Activated CD8-positive, alpha-beta memory T cell treated with anti-CD3 and anti-CD28 coated beads for 1 hour (primary cell): ENCODE results near the gene FOXO3B.
"Not testable (repeated sequence)": the region's sequence is repeated elsewhere in the genome, so short reads cannot be mapped to it uniquely, and the experiment has no call there.

Source experiments
- DNase-seq, 2 donors: peaks; one replicate each; pipeline ENCODE4 v3.0.0-alpha.2; 2020; ENCODE audit warnings: low read depth in 1 of 2; ENCODE audit errors: extremely low read depth in 1 of 2

FOXO3B gene

DNA sequence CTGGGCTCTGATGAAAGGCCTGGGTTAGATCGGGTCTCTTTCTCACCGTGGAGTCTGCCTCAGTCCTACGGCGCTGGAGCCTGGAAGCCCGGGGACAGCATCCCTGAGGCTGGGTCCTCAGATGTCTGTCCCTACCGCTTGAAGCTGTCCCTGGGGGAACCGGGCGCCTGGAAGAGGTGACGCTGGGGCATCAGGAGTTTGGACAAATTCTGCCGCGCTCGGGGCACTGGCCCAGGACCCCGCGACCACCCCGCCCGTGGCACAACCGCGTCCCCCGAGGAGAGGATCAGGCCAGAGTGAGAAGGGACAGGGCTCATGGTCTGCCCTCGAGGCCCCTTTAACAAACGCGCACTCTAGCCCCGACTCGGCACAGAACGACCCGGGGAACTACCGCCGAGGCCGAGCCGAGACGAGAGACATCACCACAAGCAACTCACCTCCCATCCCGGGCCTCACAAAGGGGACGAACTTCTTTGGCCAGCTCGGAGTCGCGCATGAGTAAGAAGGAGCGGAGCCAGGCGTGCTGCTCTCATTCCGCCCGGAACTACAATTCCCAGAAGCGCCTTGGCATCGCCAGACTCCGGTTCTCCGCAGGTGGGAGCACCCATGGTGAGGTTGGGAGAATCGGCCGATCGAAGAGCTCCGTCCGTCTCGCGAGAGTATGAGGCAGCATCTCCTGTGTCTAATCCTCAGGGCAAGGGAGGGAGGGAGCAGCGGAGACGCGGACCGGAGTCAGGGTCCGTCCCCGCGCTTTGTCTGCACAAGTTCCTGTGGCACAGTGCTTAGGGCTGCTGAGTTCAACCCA is at the start of gene FOXO3B:
FOXO3B (minus strand) TSS at position 548 of the 805 bp plus-strand sequence. CDS start 663 bp downstream, outside the sequence.
- peak; percentile 31 to 69 for DNase-seq

GRCh38 chr17:18723509-18723908 is 41.4 kb upstream of the FOXO3B start:
- DNase-seq = not testable (repeated sequence)

DNA sequence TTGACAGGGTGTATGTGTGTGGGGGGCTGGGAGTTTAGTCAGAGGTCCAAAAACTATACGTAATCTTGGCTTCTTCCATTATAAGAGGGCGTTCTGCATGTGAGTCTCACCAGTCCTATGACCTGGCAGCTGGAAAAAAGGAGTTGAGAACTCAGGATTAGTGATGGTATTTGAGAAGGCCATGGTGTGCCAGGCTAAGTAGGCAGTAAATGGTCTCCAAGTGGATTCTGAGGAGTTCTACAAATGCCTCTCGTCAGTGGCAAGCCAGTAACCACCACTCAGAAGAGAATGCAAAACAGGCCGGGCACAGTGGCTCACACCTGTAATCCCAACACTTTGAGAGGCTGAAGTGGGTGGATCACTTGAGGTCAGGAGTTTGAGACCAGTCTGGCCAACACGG is 40.5 kb upstream of the FOXO3B start:
- not testable (repeated sequence) for DNase-seq

DNA sequence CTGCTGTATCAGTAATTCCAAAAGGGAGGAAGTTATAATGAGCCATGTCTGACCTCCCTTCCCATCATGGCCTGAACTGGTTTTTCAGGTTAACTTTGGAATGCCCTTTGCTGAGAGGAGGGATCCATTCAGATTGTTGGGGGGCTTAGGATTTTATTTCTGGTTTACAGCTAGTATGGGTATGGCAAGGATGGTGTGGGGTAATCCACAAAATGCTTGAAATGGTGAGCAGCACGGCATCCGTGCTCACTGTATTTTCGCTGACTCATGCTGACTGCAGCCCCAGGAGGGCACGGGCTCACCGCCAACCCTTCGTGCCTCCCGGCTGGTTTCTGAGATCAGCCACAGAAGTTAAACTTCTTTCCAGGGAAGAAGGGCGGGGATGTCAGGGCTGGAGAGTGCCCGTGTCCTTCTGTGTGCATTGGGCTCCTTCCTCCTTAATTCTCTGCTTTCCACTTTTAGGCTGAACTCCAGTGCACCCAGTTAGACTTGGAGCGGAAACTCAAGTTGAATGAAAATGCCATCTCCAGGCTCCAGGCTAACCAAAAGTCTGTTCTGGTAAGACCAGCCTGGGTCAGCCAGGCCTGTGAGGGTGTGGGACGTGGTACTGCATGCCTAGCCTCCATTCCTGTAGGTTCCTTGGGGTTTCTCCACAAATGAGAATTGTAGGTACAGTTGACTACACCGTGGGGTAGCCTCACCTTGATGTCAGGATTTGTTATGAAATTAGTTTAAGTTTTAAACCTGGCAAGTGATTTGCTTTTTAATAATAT is 39.8 kb upstream of the FOXO3B start:
- not testable (repeated sequence) for DNase-seq

DNA sequence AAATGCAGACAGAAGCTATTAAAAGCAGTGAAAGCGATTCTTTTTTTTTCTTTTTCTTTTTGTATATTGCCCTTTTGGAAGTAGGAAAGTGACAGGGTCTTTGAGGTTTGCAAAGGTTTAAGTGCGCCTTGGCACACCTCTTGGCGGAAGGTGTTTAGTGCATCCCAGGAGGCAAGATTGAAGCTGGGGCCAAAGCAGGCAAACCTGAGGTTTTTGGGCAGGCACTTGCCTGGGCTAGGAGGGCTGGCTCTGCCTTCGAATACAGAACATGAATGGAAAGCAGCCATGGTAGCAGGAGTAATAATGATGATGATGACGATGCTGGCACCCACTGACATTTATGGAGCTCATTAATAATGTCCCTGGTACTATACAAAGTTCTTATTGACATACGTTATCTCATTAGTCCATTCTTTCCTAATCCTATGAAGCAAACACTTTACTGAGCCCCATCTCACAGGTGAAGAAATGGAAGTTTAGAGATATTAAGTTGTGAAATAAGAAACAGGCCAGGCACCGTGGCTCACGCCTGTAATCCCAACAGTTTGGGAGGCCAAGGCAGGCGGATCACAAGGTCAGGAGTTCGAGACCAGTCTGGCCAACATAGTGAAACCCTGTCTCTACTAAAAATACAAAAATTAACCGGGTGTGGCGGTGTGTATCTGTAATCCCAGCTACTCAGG is 37.5 kb upstream of the FOXO3B start:
- DNase-seq = not testable (repeated sequence)

GRCh38 chr17:18718643-18719427 is 36.7 kb upstream of the FOXO3B start:
- DNase-seq = not testable (repeated sequence)

DNA sequence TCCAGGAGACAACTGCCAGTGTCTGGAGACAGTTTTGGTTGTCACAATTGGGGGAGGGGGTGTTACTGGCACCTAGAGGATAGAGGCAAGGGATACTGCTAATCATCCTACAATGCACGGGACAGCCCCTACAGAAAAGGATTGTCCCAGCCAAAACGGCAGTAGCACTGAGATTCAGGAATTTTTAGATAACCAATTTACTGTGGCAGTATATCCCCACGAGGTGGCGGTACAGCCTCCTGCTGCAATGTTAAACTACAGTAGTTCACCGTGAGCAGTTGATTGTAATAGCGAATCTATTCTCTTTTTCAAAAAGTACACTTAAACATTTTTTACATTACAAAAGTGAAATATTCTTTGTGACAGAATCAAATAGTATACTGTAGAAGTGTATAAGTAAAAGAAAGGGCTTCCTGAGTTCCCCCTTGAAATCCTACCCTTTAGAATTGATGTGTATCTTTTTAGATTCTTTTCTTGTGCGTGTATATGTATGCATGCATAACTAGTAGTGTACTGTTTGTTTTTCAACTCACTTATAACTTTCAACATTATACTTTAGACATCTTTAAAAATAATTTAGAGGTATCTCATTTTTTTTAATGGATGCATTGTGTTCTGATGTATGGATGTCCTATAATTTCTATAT is 30.4 kb upstream of the FOXO3B start:
- peak; percentile 21 to 49 for DNase-seq

- not testable (repeated sequence) for DNase-seq
Observed at GRCh38 chr17:18708215-18708614, 26.1 kb upstream of the FOXO3B start.

GRCh38 chr17:18705955-18706354 is 23.8 kb upstream of the FOXO3B start:
- DNase-seq = not testable (repeated sequence)

DNA sequence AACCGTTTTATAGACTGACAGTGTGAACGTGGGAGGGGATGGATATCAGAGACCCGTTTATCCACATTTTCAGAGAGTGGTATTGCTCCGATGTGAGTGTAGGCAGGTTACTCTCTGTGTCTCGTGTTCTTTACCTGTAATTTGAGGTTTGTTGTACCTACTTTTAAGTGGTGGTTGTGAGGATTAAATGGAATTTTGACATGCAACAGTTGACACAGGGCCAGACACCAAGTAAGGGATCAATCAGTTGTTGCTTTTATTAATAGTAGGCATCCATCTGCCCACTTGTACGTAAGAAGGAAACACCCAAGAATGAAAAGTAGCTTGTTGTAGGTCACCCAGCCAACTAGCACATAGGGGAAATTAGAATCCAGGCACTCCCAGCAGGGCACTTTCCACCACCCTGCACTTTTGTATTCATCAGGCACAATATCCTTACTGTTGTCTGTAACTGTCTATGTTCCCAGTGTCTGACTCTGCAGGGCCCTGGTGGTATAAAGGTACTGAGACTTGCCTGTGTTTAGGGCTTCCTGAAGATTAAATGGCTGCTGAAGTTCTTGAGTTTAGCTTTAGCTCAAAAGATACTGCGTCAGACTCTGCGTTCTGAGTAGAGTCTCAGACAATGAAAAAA is 16.5 kb upstream of the FOXO3B start:
- DNase-seq = not testable (repeated sequence)

GRCh38 chr17:18695143-18695542 is 13.0 kb upstream of the FOXO3B start:
- not testable (repeated sequence) for DNase-seq

DNA sequence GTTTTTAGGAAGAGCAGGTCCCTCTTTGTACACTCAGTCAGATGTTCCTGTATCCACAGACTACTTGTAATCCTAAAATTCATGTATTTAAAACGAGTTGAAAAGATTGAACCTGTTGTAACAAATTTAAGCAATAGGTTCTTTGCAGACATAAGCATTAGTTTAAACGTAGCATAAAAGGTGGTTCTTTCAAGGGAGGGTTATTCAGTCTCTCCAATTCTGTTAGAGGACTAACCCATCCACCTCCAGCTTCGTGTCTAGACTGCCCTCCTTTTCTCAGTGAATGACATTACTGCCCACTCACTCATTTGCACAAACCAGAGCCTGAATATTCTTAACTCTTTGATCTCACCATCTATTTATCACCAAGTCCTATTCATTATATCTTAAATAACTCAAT is 554 bp upstream of the FOXO3B start:
- not testable (repeated sequence) for DNase-seq

- DNase-seq = not testable (repeated sequence)
Observed at GRCh38 chr17:18677381-18677780, 4.7 kb downstream of the FOXO3B start.

DNA sequence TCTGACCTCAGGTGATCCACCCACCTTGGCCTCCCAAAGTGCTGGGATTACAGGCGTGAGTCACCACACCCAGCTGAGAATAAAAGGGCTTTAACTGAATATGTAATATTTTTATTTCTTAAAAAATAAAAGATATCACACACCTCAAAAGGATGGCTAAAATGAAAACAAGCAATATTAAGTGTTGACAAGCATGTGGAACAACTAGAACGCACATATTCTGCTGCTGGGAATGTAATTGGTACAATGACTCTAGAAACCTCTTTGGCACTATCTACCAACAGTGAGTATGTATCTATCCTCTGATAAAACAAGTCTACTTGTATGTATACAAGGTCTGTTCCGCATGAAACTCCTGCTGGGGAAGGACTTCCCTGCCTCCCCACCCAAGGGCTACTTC is 5.2 kb downstream of the FOXO3B start:
- DNase-seq = not testable (repeated sequence)

DNA sequence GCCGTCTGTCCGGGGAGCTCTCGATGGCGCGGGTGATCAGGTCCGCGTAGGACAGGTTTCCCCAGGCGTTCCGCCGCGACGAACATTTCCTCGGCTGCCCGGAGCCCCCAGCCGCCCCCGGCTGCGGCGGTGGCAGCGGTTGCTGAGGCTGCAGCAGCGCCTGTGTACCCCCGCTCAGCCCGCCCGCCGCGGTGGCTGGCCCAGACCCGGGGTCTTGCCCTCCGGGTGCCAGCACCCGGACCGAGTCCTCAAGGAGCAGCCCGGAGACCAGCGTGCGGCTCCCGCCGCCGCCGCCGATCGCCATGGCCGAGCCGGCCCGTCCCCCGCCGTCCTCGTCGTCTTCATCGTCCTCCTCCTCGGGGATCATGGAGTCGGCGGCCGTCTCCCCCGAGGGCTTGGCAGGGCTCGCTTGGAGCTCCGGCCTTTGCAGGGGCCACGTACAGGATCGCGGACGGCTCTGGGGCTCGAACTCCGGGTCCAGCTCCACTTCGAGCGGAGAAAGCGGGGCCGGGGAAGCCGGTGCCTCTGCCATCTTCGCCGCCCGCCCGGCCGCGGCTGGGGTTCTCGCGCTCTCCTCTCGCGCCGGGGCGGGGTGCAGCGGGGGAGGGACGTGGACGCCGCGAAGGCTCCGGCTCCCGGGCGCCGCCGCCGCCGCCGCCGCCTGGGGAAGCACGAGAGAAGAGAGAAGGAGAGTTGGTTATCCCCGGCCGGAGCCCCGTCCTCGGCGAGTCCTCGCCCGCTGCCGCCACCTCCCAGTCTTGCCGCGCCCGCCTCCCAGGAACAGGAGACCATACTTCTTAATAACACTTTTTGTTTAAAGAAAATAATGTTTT is 9.5 kb downstream of the FOXO3B start:
- DNase-seq = not testable (repeated sequence)

DNA sequence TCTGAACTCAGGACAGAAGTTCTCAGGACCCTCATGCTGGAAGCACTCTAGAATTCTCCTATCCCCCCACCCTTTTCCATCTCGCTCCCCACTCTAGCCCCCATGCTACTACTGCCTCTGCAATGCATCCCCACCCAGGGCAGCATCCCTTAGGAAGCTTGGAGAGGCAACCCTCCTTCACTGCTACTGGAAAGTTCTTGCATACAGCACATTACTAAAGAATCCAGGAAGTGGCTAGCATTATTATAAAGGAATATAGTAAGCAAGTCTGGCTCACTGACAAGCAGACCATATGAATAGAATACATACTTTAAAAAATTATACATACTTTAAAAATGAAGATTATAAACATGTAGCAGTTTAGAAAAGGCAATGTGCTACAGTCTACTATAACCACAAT is 13.5 kb downstream of the FOXO3B start:
- not testable (repeated sequence) for DNase-seq

GRCh38 chr17:18667535-18667934 is 14.6 kb downstream of the FOXO3B start:
- DNase-seq = not testable (repeated sequence)

DNA sequence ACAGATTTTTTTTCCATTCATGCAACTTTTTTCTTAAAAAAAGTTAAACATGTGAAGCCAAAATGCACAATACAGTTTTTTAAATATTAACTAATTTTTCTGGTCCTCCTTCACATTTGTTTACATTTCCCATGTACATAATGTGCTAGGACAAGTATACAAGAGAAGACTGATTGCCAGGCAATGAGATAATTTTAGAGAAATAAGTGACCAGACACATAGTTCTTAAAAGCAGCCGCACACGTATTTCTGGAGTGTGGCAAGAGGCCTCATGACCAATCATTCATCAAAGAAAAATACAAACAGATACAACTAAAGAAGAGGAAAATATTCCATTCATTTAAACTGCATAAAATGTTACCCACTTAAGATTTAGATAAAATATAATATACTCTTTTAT is 15.8 kb downstream of the FOXO3B start:
- not testable (repeated sequence) for DNase-seq
